Tibial nerve (tissue), 4 donors: ENCODE results near the gene ATP1B3. TPM values are rescaled to one million over a fixed set of nuclear protein-coding genes. Genes with fewer than 3 reads are reported as not detected.

Experiments used
- DNase-seq, 2 donors: peaks; one replicate each; pipeline ENCODE4 v3.0.0-alpha.2; 2019; ENCODE audit warnings: low spot score in 2 of 2
- H3K27ac ChIP-seq, 4 donors: fragments of 200-600 bp; sonication (generic) in 3 of 4; one replicate each; pipeline ENCODE4 v1.5.1; 2017 to 2019; ENCODE audit warnings: mild to moderate bottlenecking in 1 of 4
- H3K27me3 ChIP-seq, 2 donors: fragments of 200-600 bp; sonication (generic) in 1 of 2; one replicate each; pipeline versions ENCODE4 v1.5.1 to v1.6.0; 2017 to 2019
- H3K36me3 ChIP-seq, 3 donors: fragments of 200-600 bp; sonication (generic); one replicate each; pipeline ENCODE4 v1.5.1; 2018 to 2019
- H3K4me1 ChIP-seq, 4 donors: fragments of 200-600 bp; sonication (generic) in 3 of 4; one replicate each; pipeline ENCODE4 v1.5.1; 2017 to 2019
- H3K4me3 ChIP-seq, 4 donors: fragments of 200-600 bp; sonication (generic) in 3 of 4; one replicate each; pipeline ENCODE4 v1.5.1; 2017 to 2019; ENCODE audit warnings: mild to moderate bottlenecking in 1 of 4, moderate library complexity in 1 of 4
- H3K9me3 ChIP-seq, 4 donors: fragments of 200-600 bp; sonication (generic) in 3 of 4; one replicate each; pipeline ENCODE4 v1.5.1; 2017 to 2019
- CTCF ChIP-seq, 5 experiments: fragments of 200-600 bp in 3 of 5; fragments of 450-650 bp in 2 of 5; sonication (generic) in 3 of 5; IDR thresholded peaks; one replicate each; pipeline ENCODE4 v1.5.1; 2016 to 2019; ENCODE audit warnings: antibody characterized with exemption in 5 of 5, mild to moderate bottlenecking in 3 of 5, moderate library complexity in 2 of 5
- EP300 ChIP-seq, 2 donors: sonication (generic); formaldehyde crosslinking; IDR thresholded peaks; one replicate each; pipeline ENCODE4 v1.6.1; 2017; ENCODE audit warnings: antibody characterized with exemption in 2 of 2, mild to moderate bottlenecking in 1 of 2
- POLR2A ChIP-seq, 2 donors: fragments of 450-650 bp; IDR thresholded peaks; one replicate each; pipeline ENCODE4 v1.6.1; 2017; ENCODE audit warnings: antibody characterized with exemption in 2 of 2, mild to moderate bottlenecking in 2 of 2, moderate library complexity in 2 of 2
- WGBS, 2 donors: methylation state at CpG; one replicate each; pipeline ENCODE4 v1.1.5; 2018; 5-methylcytosine and 5-hydroxymethylcytosine counted together
- total RNA-seq, 4 donors: library from RNA; depleted of rRNA; stranded (reverse); fragments of >200 nt; gene quantifications; one replicate each; pipeline ENCODE4 v1.1.0, GENCODE V29; 2016

The ATP1B3 gene
- total RNA-seq, 4 donors from 2014 or later = 73.3 to 98.0 (median 92.9) TPM

DNA sequence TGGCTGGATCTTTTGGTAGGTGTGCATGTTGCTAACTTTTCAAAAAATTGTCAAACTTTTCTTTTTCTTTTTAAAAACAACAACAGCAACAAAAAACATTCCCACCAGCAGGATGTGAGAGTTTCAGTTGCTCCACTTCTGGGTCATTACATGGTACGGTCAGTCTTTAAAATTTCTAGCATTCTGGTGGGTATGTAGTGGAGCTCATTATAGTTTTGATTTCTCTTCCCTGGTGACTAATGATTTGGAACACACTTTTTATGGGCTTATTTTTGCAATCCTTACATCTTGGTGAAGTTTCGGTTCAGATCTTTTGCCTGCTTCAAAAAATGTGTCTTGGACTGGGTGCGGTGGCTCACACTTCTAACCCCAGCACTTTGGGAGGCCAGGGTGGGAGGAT, 19.3 kb downstream of the ATP1B3 start:
- Histone ChIP-seq H3K27me3 (no peaks in the 10 kb centered on the region), H3K36me3 (peaks cover 0 to 4% (median 0%) of the 10 kb centered on the region in 3 donors), H3K4me3 (no peak overlapping the region), H3K4me1 (peaks cover 0 to 7% (median 2%) of the 10 kb centered on the region in 4 donors), H3K27ac (no peak overlapping the region), H3K9me3 (peaks cover 0 to 5% (median 0%) of the 10 kb centered on the region in 4 donors)
- TF ChIP-seq EP300 (IDR thresholded peaks at IDR 0.05) (no peak), CTCF (IDR thresholded peaks at IDR 0.05) (no peak), POLR2A (IDR thresholded peaks at IDR 0.05) (no peak)
- 93 to 96% methylated on average over 3 of the region's 3 CpGs for WGBS, 2 donors
- no peak for DNase-seq

DNA sequence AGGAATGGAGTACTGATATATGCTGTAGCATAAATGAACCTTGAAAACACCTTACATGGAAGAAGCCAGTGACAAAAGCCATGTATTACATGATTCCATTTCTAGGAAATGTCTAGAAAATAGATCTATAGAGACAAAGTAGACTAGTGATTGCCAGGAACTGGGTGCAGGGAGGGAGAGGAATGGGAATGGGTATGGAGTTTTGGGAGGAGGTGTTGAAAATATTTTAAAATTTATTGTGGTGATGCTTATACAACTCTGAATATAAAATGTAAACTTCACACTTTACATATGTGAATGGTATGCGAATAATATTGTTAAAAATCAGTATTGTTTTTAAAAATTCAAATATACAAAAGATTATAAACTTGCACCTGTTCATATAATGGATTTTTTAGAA, 22.5 kb downstream of the ATP1B3 start:
- peaks cover 0 to 7% (median 2%) of the 10 kb centered on the region in 4 donors for H3K4me1 ChIP-seq
- H3K27ac ChIP-seq = no peak overlapping the region
- DNase-seq = no peak
- H3K4me3 ChIP-seq = no peak overlapping the region
- no peak for TF ChIP-seq POLR2A (IDR thresholded peaks at IDR 0.05)
- no peak for TF ChIP-seq EP300 (IDR thresholded peaks at IDR 0.05)
- TF ChIP-seq CTCF (IDR thresholded peaks at IDR 0.05) = no peak
- no peaks in the 10 kb centered on the region for H3K27me3 ChIP-seq
- peaks cover 0 to 5% (median 0%) of the 10 kb centered on the region in 4 donors for H3K9me3 ChIP-seq
- H3K36me3 ChIP-seq = peaks cover 0 to 10% (median 0%) of the 10 kb centered on the region in 3 donors
- 97 to 98% methylated on average over 1 of the region's 1 CpG for WGBS, 2 donors

- Histone ChIP-seq H3K4me3 (no peak overlapping the region), H3K4me1 (no peaks in the 10 kb centered on the region), H3K9me3 (peaks cover 0 to 5% (median 0%) of the 10 kb centered on the region in 4 donors), H3K27ac (no peak overlapping the region), H3K27me3 (no peaks in the 10 kb centered on the region), H3K36me3 (peaks cover 0 to 16% (median 0%) of the 10 kb centered on the region in 3 donors)
- no peak for DNase-seq
- WGBS, 2 donors = 96 to 98% methylated on average over 3 of the region's 3 CpGs
- no peak for TF ChIP-seq EP300 (IDR thresholded peaks at IDR 0.05)
- no peak for TF ChIP-seq POLR2A (IDR thresholded peaks at IDR 0.05)
- no peak for TF ChIP-seq CTCF (IDR thresholded peaks at IDR 0.05)
Measured at GRCh38 chr3:141900343-141900742, 23.9 kb downstream of the ATP1B3 start.

- DNase-seq = no peak
- Histone ChIP-seq H3K27ac (no peak overlapping the region), H3K27me3 (no peaks in the 10 kb centered on the region), H3K4me3 (no peak overlapping the region), H3K9me3 (peaks cover 0 to 5% (median 0%) of the 10 kb centered on the region in 4 donors), H3K4me1 (no peaks in the 10 kb centered on the region), H3K36me3 (peaks cover 0 to 23% (median 0%) of the 10 kb centered on the region in 3 donors)
- WGBS, 2 donors = 76 to 83% methylated on average over 2 of the region's 2 CpGs
- TF ChIP-seq CTCF (IDR thresholded peaks at IDR 0.05) (no peak), POLR2A (IDR thresholded peaks at IDR 0.05) (no peak), EP300 (IDR thresholded peaks at IDR 0.05) (peak in 1 of 2 donors; percentile 20)
Measured at GRCh38 chr3:141901914-141902313, 25.5 kb downstream of the ATP1B3 start.

DNA sequence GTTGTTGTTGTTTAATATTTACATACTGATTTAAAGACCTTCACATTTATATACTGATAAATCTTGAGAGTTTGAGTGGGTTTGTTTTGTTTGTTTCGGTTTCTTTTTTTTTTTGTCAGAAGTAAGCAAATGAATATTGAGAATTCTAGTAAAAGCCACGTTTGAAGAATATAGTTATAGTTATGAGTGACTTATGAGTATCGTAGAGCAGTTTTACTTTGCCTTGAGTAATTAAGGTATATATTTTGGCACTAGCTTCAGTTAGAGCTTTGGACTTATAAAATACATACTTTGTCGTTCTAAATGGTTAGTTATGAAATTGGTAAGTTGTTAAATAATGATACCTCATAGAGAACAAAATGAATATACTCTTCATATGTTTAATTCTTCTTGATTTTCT, 27.8 kb downstream of the ATP1B3 start:
- 76 to 87% methylated on average over 4 of the region's 4 CpGs for WGBS, 2 donors
- DNase-seq = no peak

More for the DNA sequence above, 27.8 kb downstream of the ATP1B3 start:
- H3K4me1 ChIP-seq = no peaks in the 10 kb centered on the region
- no peak overlapping the region for H3K27ac ChIP-seq
- no peaks in the 10 kb centered on the region for H3K27me3 ChIP-seq
- H3K9me3 ChIP-seq = peaks cover 0 to 5% (median 0%) of the 10 kb centered on the region in 4 donors
- H3K4me3 ChIP-seq = no peak overlapping the region
- no peak for TF ChIP-seq POLR2A (IDR thresholded peaks at IDR 0.05)
- TF ChIP-seq EP300 (IDR thresholded peaks at IDR 0.05) = no peak
- TF ChIP-seq CTCF (IDR thresholded peaks at IDR 0.05) = no peak
- peaks cover 0 to 40% (median 4%) of the 10 kb centered on the region in 3 donors for H3K36me3 ChIP-seq
